GM18517 (cell line): ENCODE data around the gene KIF23.

Experiments used
- ATAC-seq: cut with Tn5 transposase; IDR thresholded peaks from one replicate; pipeline ENCODE4 v1.9.1; 2021; ENCODE audit warnings: mild to moderate bottlenecking, moderate library complexity; ENCODE audit not compliant: unreplicated experiment

The KIF23 gene

DNA sequence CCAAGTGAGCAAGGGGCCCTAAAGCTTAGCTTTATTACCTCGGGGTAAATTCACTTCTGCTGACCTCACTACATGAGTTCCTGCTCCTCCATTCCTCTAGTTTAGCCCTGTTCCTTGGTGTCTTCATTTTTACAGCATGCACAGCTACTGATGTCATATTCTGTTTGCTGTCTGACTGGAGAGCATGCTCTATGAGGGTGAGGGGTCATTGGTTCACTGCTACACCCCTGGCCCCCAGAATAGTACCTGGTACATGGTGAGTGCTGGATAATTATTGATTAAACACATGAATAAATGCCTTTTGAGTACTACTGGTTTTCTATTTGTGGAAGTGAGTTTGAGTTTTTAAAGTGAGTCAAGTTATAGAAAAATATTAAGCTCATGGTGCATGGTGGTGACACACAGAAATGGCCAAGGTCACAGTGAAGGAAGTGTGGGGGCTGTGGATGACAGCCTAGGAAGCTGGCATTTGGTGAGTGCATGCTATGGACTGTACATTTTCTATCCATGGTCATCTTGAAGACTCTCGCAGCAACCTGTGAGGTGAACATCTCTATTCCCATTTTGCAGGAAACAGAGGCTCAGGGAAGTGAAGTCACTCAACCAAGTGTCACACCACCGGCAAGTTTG lies 72.4 kb downstream of the KIF23 start:
- no peak for ATAC-seq

DNA sequence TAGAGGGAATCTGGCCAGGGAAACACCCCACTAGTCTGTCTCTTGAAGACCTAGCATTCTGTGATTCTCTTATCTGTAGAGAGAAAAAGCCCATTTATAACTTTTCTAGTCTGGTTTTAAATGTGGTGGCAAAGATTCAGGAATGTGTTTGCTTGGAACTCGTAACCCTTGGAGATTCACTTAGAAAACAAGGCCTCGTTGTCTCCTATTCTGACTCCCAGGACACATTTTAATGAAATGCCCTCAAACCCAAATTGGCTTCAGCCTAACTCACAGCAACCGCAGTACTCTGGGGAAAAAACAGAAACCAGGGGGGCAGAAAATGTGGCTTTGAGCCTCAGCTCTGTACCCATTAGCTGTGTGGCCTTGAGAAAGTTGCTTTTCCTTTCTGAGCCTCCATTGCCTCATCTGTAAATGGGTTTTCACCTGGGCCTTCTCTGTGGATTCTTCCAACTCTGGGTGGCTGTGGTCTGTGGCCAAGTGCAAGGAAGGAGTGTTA lies 75.0 kb downstream of the KIF23 start:
- ATAC-seq, result no peak

DNA sequence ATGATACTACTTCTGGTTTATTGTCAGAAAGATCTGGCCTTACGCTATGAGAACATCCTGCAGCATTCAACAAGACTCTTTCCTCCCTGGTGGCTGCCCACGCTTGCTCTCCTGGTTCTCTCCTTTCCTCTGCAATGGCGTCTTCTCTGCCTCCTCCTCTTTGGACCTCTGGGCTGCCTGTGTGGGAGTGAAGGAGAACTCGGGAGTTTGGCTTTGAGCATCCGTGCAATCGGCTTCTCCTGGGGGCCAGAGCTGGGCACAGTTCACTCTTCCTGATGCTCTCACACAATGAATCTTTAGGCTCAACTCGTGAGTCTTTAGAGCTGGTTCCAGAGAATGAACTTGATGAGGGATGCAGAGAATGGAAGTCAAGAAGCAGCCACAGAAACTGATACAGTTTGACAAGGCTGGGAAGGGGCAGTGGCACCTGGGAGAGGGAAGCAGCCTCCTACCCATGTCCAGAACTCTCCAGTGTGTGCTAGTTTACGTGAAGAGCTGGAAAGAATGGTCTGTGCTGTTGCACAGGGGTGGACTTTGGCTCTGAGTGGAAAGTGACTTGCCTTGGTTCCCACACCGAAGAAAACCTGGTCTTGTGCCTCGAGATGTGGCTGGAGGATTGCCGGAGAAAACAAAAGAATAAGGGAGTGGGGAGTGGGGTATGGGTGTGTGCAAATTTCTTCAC lies 76.3 kb downstream of the KIF23 start:
- no peak for ATAC-seq

DNA sequence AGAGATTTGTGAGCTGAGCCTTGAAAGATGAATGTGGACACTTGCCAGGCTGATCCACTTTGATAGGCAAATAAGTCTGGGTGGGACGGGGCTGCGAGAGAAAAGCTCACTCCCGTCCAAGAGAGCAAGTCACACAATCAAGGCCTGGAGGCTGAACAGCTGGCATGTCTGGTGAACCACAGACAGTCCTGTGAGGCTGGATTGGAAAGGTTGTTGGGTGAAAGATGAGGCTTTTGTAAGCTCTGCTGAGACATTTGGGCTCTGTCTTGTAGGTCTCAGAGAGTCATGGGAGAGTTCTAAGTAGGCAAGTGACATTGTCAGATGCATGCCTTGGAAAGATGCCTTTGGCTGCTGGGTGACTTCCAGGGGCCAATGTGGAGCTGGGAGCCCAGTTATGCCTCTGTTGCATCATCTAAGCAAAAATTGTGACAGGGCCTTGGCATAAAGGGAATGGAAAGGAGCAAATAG lies 76.9 kb downstream of the KIF23 start:
- ATAC-seq, result no peak

DNA sequence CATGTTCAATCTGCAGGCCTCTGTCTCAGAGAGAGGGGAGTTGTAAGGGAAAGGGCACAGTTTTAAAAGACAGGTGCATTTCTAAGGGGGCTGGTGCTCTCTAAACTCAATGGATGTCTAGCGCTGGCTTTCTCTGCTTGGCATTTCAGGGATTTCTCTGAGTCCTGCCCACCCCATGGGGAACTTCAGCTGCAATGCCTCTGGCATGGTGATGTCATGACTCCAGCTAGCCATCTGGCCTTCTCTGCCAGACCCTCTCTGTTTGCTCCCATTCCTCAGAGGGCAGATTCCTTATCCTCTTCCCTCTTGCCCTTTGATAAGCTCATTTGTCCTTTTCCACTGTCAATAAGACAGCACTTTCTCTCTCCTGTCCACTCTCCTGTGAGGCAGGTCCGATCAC lies 79.3 kb downstream of the KIF23 start:
- no peak for ATAC-seq

DNA sequence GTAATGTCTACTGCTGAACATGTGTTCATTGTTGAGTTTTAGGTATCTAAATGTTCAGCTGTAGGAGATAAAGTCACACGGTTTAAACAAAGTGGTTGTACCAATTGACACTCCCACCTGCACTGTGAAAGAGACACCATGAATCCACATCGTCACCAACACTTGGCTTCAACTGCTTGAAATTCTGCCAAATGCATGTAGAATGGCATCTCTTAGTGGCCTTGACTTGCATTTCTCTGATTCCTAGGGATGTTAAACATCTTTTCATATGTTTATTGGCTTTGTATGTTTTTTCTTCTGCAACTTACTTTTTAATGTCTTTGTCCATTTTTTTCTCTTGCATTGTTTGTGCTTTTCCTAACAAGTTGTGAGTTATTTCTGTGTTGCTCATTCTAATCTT lies 81.9 kb downstream of the KIF23 start:
- no peak for ATAC-seq

DNA sequence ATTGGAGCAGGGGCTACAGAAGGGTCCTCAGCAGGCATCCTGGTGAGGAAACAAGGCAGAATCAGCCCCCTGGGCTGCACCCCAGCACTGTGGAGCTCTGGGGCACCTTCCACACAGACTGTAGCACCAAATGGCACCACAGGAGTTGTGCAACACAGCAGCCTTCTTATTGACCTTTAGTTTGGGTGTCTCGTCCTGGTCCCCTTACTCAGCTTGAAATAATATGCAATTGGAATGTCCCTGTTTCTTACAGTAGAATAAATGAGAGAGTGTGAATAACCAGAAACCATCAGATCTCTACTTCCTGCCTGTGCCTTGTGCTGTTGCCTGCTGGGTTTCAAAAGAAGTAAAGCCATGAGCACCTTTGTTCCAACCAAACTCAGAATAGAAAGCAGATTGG lies 82.9 kb downstream of the KIF23 start:
- ATAC-seq, result no peak

DNA sequence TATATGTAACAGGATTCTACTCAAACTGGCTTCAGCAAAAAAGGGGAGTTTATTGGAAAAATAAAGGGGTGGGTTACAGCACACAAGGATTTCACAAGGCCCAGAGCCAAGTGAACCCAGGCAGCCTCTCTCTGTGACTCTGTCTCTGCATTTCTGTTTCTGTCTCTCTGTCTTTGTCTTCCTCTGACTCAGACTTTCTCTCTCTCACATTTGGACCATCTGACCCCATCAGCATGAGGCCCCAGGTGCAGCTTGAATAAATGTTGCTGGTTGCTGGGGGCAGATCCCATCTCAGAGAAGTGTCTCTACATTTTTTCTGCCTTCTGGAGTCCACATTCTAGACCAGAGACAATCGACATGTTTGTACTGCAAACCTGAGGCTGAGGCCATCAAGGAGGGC lies 83.5 kb downstream of the KIF23 start:
- ATAC-seq, result no peak
